Measurements from ENCODE around the gene GPR146. TPM values are rescaled to one million over a fixed set of nuclear protein-coding genes. Genes with fewer than 3 reads are reported as not detected.
"Not testable (repeated sequence)": the region's sequence is repeated elsewhere in the genome, so short reads cannot be mapped to it uniquely, and the experiment has no call there.

The GPR146 gene, protein sequence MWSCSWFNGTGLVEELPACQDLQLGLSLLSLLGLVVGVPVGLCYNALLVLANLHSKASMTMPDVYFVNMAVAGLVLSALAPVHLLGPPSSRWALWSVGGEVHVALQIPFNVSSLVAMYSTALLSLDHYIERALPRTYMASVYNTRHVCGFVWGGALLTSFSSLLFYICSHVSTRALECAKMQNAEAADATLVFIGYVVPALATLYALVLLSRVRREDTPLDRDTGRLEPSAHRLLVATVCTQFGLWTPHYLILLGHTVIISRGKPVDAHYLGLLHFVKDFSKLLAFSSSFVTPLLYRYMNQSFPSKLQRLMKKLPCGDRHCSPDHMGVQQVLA
- total RNA-seq = 1 to 10 TPM in 1 of 2 experiments, under 1 TPM in 1; 0.40 to 2.1 TPM

DNA sequence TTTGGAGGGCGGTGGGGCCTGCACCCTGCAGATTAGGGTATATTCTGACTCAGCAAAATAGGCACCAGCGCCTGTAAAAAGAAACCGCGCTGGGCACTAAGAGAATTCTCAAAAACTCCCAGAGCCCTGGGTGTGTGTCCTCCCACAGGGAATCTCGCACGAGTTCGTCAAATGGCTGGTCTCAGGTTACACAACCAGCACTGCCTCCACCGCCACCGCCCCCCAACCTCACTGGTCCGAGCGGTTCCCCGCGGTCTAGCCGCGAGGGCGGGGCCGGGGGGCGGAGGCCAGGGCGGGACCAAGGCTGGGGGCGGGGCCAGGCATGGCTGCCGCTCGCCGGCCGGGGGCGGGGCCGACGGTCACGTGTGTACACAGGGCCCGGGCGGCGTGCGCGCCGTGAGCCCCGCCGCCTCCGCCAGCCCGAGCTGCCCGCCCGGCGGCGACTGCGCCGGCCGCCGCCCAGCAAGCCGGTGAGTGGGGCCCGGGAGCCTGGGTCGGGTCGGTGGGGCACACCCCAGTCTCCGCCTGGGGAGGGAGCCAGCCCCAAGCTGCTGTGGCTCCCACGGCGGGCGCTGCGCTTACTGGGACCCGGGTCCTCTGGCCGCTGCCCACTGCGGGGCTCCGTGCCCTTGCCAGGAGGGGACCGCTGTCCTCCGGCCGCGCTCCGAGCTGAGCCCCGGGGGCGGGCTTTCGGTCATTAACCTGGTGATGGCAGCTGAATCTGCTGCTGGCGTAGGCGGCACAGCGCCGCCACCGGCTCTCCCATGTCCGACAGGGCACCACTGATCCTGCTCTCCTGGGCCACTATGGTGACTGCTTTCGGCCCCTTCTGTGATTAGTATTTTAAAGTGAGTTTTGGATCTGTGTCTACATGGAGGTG lies at the start of gene GPR146:
Gene GPR146 (plus strand): TSS at position 358 of the 880 bp plus-strand sequence. CDS start 12,970 bp downstream, outside the sequence.
- peak within 1 kb of the TSS; percentile 77 for H3K4me3 Mint-ChIP-seq
- H3K36me3 Mint-ChIP-seq = no peaks in the 10 kb centered on the region
- no peaks in the 10 kb centered on the region for H3K9me3 Mint-ChIP-seq (ENCODE audit: low read depth)
- H3K27me3 Mint-ChIP-seq = no peaks in the 10 kb centered on the region
- ATAC-seq (peak; percentile 93), DNase-seq (peak; percentile 93)
- CTCF ChIA-PET = interaction anchor here (0.6 to 6.9 kb wide), 15 partner anchors 10 to 169 kb away, joined by 3 to 58 read pairs (median 4); partner anchors contain the start of gene GET4
- H3K27ac Mint-ChIP-seq = peak within 1 kb of the TSS; percentile 82
- H3K4me1 Mint-ChIP-seq = peaks cover 67% of the 10 kb centered on the region

DNA sequence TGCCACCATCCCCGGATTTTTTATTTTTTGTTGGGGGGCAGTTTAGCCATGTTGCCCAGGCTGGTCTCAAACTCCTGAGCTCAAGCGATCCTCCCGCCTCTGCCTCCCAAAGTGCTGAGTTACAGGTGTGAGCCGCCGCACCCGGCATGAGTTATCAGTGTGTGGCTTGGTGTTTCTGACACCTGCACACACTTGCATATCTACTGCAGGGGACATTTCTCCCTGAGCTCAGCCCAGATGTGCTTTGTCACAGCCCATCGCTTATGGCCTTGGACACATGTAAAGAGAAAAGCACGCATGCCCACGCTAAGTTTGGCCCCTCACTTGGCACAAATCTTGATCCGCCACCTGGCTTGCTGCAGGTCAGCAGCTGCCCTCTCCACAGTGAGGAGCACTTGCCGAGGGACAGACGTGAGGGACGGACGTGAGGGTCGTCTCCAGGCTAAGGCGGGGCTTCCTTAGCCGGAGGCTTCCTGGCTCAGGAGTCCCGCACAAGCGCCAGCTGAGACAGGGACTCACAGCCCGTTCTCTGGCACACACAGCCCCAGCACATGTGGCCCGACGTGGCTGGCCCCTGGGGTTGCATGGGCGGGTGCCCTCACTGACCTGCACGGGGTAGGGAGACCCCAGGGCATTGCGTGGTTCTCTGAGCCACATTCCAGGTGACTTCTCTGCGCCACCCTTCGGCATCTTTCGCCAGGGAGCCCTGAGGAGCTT lies 49.6 kb upstream of the GPR146 start:
- Mint-ChIP-seq H3K9me3 (ENCODE audit: low read depth) (no peaks in the 10 kb centered on the region), H3K27me3 (no peaks in the 10 kb centered on the region), H3K27ac (no peak overlapping the region), H3K4me1 (peaks cover 6% of the 10 kb centered on the region), H3K36me3 (no peaks in the 10 kb centered on the region), H3K4me3 (no peak overlapping the region)
- DNase-seq (no peak), ATAC-seq (no peak)
- CTCF ChIA-PET = interaction anchor here (0.8 to 10.0 kb wide), 14 partner anchors 11 to 182 kb away, joined by 3 to 322 read pairs (median 24); partner anchors contain the start of genes COX19, CYP2W1 and GPR146

DNA sequence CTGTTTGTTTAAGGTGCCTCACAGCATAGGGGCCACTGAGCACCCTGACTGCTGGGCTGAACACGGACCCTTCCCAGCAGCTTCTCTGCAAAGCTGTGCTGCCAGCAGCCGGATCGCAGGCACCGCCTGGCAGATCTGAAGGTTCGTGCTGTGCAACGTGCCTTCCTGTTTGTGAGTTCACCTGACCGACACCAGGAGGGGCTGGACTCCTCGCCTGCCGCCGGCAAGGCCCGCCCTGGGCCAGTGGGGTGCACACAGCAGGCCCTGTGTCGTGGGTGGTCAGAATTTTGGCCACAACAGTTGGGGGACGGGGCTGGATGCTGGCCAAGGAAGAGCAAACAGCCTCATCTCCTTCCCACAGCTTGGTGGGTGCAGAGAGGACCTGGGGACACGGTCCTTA lies 48.8 kb upstream of the GPR146 start:
- ATAC-seq (no peak), DNase-seq (no peak)
- Mint-ChIP-seq H3K27ac (no peak overlapping the region), H3K36me3 (no peaks in the 10 kb centered on the region), H3K4me3 (no peak overlapping the region), H3K27me3 (no peaks in the 10 kb centered on the region), H3K4me1 (peaks cover 6% of the 10 kb centered on the region), H3K9me3 (ENCODE audit: low read depth) (no peaks in the 10 kb centered on the region)
- CTCF ChIA-PET = interaction anchor here (1.3 to 10.0 kb wide), 6 partner anchors 10 to 181 kb away, joined by 3 to 322 read pairs (median 46); partner anchors contain the start of gene GPR146

DNA sequence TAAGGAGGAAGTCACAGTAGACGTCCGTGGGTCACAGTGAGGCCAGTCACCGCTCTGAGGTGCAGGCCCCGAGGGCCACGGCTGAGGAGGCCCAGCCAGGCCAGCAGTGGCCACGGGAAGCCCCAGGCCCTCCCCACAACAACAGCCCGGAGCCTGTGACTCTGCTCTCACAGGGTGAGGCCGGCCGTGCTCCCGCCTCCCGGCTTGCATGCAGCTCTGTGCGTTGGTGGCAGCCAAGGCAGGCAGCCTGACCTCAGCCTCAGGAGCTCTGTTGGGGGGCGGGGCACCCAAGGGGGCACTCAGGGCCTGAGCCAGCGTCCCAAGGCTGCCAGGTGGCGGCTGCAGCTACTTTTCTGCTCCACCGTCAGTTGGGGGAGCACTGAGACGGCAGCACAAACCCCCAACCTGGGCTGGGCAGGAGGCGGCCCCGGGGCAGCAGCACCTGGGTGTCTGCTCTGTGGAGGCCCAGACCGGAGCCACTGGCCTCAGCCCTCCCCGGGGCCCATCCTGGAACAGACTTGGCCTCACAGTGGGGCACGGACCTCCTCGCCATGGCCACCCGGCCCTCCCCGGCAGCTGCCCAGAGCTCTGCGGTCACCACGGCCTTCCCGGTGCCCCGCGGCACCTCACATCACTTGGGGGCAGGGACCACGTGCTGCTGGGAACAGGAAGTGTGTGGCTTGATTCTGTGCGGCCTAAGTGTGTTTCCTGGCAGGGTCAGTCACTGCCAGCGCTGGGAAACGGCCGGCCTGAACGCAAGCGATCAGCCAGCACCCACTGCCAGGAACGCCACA lies 48.1 kb upstream of the GPR146 start:
- CTCF ChIA-PET = interaction anchor here (5.1 to 10.0 kb wide), 2 partner anchors 69 to 181 kb away, joined by 69 to 322 read pairs; no protein-coding TSS in a partner anchor
- no peaks in the 10 kb centered on the region for H3K36me3 Mint-ChIP-seq
- ATAC-seq (no peak), DNase-seq (no peak)
- H3K4me3 Mint-ChIP-seq = no peak overlapping the region
- peaks cover 6% of the 10 kb centered on the region for H3K4me1 Mint-ChIP-seq
- no peaks in the 10 kb centered on the region for H3K9me3 Mint-ChIP-seq (ENCODE audit: low read depth)
- H3K27me3 Mint-ChIP-seq = no peaks in the 10 kb centered on the region
- no peak overlapping the region for H3K27ac Mint-ChIP-seq

DNA sequence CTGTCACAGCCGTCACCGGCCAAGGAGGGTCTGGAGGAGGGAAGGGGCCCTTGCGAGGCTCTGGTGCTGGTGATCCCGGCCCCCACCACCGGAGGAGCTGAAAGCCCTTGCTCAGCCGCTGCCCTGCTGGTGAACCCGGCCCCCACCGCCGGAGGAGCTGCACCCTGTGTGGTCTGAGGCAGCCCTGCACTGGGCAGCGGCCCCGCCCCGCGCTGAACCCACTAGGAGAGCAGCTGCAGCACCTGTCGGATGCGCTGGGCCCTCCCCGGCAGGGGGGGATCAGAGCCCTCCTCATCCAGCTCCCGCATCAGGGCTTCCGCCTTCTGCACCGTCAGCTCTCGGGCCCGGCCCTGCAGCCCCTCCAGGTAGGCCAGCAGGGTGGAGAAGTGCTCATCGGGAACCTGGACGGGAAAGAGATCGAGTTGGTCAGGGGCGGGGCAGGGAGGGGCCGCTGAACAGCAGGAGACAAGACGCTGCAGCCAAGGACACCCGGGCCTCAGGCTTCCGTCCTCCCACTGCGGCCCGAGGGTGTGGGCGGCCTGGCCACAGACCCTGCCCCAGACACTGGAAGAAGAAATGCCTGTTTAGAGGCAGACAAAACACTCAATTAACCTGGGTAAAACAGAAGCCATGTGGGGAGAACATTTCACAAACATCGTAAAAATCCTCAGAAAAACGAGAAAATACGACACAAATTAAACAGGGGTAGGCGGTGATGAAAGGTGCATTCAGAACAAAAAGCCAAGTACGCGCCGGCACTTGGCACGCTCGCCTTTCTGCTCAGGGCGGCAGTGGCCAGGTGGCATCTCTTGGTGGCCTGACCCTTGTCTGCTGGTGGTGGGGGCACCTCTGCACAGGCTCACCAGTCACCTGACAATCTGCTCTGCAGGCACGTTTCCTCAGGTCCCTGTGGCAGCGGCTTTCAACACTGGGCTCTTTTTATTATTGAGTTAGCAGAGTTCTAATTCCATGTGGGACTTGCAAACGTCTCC lies 46.6 kb upstream of the GPR146 start:
- no peak overlapping the region for H3K4me3 Mint-ChIP-seq

DNA sequence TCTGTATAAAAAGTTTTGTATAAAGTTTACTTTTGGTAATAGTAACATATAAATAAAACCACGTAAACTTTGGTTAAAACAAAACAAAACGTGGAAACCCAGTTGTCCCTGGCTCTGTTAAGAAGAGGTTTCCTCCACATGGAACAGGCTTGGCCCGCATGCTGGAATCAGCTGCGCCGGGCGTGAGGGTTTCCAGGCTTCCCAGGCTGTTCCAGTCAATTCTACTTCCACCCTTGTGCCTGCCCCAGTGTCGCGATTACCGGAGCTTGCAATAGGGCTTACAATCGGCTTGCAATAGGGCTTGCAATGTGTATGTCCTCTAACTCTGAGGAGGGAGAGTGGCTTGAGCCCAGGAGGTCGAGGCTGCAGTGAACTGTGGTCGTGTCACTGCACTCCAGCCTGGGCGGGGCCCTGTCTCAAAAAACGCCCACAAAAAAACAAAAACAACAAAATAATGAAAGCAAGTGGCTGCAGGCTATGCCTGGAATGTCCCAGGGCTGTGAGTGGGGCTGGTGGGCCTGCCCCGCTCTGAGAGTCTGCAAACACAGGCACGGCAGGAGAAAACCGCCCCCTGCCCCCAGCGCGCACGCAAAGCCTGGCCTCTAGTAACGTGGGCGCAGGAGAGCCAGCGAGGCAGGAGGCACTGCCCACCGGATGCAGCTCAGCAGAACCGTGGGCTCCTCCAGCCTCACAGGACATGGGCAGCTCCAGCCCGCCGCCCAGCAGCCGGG lies 45.0 kb upstream of the GPR146 start:
- Mint-ChIP-seq H3K9me3 (ENCODE audit: low read depth) (no peaks in the 10 kb centered on the region), H3K27ac (no peak overlapping the region), H3K36me3 (no peaks in the 10 kb centered on the region), H3K27me3 (no peaks in the 10 kb centered on the region), H3K4me3 (no peak overlapping the region), H3K4me1 (no peaks in the 10 kb centered on the region)
- CTCF ChIA-PET = interaction anchor here (10.0 kb wide), 1 partner anchor 66 kb away, joined by 322 read pairs; no protein-coding TSS in a partner anchor
- no peak for ATAC-seq
- DNase-seq = no peak

More for the DNA sequence above, 46.6 kb upstream of the GPR146 start:
- H3K9me3 Mint-ChIP-seq (ENCODE audit: low read depth) = no peaks in the 10 kb centered on the region
- ATAC-seq (no peak), DNase-seq (no peak)
- no peak overlapping the region for H3K27ac Mint-ChIP-seq
- CTCF ChIA-PET = interaction anchor here (10.0 kb wide), 1 partner anchor 68 kb away, joined by 322 read pairs; no protein-coding TSS in a partner anchor
- H3K4me1 Mint-ChIP-seq = peaks cover 6% of the 10 kb centered on the region
- H3K27me3 Mint-ChIP-seq = no peaks in the 10 kb centered on the region
- no peaks in the 10 kb centered on the region for H3K36me3 Mint-ChIP-seq

DNA sequence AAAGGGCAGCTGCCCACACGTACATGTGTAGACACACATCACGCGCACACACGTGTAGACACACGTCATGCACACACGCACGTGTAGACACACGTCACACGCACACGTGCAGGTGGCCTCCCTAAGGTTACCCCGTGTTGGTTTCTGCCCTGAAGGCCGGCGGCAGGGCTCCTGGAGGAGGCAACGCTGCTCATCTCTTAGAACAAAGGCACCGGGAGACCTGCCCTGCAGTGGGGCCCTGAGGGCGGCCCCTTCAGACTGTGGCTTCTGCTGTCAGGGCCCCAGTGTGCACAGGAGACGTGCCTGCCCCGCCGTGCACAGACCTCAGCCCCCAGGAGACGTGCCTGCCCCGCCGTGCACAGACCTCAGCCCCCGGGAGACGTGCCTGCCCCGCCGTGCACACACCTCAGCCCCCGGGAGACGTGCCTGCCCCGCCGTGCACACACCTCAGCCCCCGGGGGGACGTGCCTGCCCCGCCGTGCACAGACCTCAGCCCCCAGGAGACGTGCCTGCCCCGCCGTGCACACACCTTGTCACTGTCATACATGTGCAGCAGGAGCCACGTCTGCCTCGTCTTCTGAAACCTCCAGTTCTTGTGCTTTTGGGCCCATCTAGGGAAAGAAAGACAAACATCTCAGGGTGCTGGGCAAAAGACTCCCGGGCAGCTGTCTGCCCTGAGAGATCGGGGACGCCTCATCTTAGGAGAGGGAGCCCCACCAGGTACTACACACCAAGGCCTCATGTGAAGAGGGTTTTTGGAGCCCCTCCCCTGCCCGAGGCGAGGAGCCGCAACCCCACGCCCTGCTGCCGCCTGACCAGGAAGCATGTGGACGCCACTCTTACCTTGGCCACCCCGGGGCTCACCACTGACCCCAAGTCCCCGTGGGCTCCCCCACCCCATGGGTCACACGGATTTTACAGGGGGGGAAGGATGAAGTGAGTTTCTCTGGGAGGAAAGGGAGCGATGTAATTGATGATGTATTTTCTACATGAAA lies 44.1 kb upstream of the GPR146 start:
- Mint-ChIP-seq H3K4me1 (no peaks in the 10 kb centered on the region), H3K36me3 (no peaks in the 10 kb centered on the region), H3K9me3 (ENCODE audit: low read depth) (no peaks in the 10 kb centered on the region), H3K27ac (peak overlapping the region; percentile 32), H3K27me3 (no peaks in the 10 kb centered on the region), H3K4me3 (no peak overlapping the region)
- no peak for DNase-seq
- ATAC-seq = no peak
- CTCF ChIA-PET = interaction anchor here (10.0 kb wide), 1 partner anchor 65 kb away, joined by 322 read pairs; no protein-coding TSS in a partner anchor

DNA sequence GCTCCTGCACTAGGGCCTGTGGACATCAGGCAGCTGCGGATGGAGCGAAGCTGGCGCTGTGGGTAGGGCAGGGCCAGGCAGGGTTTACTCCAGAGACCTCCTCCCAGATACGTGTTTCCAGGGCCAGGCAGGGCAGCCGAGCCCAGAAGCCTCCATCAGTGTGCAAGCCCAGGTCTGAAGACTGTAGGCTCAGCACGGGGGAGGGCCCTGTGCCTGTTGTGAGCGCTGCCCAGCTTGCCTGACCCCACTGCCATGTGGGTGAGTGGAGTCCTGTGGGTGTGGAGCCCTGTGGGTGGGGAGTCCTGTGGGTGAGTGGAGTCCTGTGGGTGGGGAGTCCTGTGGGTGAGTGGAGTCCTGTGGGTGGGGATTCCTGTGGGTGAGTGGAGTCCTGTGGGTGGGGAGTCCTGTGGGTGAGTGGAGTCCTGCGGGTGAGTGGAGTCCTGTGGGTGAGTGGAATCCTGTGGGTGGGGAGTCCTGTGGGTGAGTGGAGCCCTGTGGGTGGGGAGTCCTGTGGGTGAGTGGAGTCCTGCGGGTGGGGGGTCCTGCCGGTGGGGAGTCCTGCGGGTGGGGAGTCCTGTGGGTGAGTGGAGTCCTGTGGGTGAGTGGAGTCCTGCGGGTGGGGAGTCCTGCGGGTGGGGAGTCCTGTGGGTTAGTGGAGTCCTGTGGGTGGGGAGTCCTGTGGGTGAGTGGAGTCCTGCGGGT lies 43.1 kb upstream of the GPR146 start:
- DNase-seq; H3K4me3 Mint-ChIP-seq; CTCF ChIA-PET; H3K36me3 Mint-ChIP-seq; H3K27me3 Mint-ChIP-seq; H3K4me1 Mint-ChIP-seq; H3K9me3 Mint-ChIP-seq (ENCODE audit: low read depth); H3K27ac Mint-ChIP-seq: not testable (repeated sequence)
- peak; percentile 51 for ATAC-seq

DNA sequence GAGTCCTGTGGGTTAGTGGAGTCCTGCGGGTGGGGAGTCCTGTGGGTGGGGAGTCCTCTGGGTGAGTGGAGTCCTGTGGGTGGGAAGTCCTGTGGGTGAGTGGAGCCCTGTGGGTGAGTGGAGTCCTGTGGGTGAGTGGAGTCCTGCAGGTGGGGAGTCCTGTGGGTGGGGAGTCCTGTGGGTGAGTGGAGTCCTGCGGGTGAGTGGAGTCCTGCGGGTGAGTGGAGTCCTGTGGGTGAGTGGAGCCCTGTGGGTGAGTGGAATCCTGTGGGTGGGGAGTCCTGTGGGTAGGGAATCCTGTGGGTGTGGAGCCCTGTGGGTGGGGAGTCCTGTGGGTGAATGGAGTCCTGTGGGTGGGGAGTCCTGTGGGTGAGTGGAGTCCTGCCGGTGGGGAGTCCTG lies 42.3 kb upstream of the GPR146 start:
- H3K4me3 Mint-ChIP-seq; H3K9me3 Mint-ChIP-seq (ENCODE audit: low read depth); H3K36me3 Mint-ChIP-seq; CTCF ChIA-PET; DNase-seq; H3K27me3 Mint-ChIP-seq; H3K27ac Mint-ChIP-seq; H3K4me1 Mint-ChIP-seq; ATAC-seq: not testable (repeated sequence)

DNA sequence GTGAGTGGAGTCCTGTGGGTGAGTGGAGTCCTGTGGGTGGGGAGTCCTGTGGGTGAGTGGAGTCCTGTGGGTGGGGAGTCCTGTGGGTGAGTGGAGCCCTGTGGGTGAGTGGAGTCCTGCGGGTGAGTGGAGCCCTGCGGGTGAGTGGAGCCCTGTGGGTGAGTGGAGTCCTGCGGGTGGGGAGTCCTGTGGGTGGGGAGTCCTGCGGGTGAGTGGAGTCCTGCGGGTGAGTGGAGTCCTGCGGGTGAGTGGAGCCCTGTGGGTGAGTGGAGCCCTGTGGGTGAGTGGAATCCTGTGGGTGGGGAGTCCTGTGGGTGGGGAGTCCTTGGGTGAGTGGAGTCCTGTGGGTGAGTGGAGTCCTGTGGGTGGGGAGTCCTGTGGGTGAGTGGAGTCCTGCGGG lies 41.9 kb upstream of the GPR146 start:
- H3K4me1 Mint-ChIP-seq; H3K36me3 Mint-ChIP-seq; H3K4me3 Mint-ChIP-seq; H3K9me3 Mint-ChIP-seq (ENCODE audit: low read depth); CTCF ChIA-PET; H3K27ac Mint-ChIP-seq; DNase-seq; H3K27me3 Mint-ChIP-seq; ATAC-seq: not testable (repeated sequence)
